SK-MEL-5 (cell line): ENCODE results near the gene FOXO1. TPM values are rescaled to one million over a fixed set of nuclear protein-coding genes. Genes with fewer than 3 reads are reported as not detected.

ENCODE experiments used
- DNase-seq: peaks from one replicate; pipeline ENCODE4 v3.0.0-alpha.2; 2016; ENCODE audit warnings: low read depth, low spot score
- in situ Hi-C: cut with HindIII; loops from 2 replicates; pipeline ENCODE4 v1.10.0; 2016; ENCODE audit warnings: low sequenced_read_pairs, high pct_unique_total_duplicates, low pct_unique_long_range_greater_than_20kb
- total RNA-seq: library from RNA; depleted of rRNA; stranded (reverse); fragments of >200 nt; shearing (Covaris generic); gene quantifications from 2 replicates; pipeline ENCODE4 v1.2.3, GENCODE V29; 2014

FOXO1 gene
- total RNA-seq, 1 experiment from 2014 or later = 5.0 TPM

GRCh38 chr13:40571338-40571963, 95.0 kb downstream of the FOXO1 start:
- no peak for DNase-seq
- in situ Hi-C loops = no loop called here

GRCh38 chr13:40570930-40571329, 95.5 kb downstream of the FOXO1 start:
- in situ Hi-C loops = no loop called here
- DNase-seq = no peak

GRCh38 chr13:40569024-40569350, 97.5 kb downstream of the FOXO1 start:
- in situ Hi-C loops = no loop called here
- DNase-seq = no peak

GRCh38 chr13:40568246-40569023, 98.0 kb downstream of the FOXO1 start:
- in situ Hi-C loops = no loop called here
- DNase-seq = no peak

GRCh38 chr13:40566811-40567210, 99.6 kb downstream of the FOXO1 start:
- in situ Hi-C loops = no loop called here
- no peak for DNase-seq

- DNase-seq = no peak
- in situ Hi-C loops = no loop called here
These were observed 100.9 kb downstream of the FOXO1 start for GRCh38 chr13:40565282-40566148.

GRCh38 chr13:40564342-40565001, 102.0 kb downstream of the FOXO1 start:
- in situ Hi-C loops = no loop called here
- no peak for DNase-seq

- in situ Hi-C loops = no loop called here
- DNase-seq = no peak
These were observed 102.9 kb downstream of the FOXO1 start for GRCh38 chr13:40563350-40564125.

GRCh38 chr13:40562975-40563349, 103.5 kb downstream of the FOXO1 start:
- DNase-seq = no peak
- in situ Hi-C loops = no loop called here

- in situ Hi-C loops = no loop called here
- no peak for DNase-seq
These were observed 106.5 kb downstream of the FOXO1 start for GRCh38 chr13:40559915-40560314.

- no peak for DNase-seq
- in situ Hi-C loops = no loop called here
These were observed 107.8 kb downstream of the FOXO1 start for GRCh38 chr13:40558656-40559055.

GRCh38 chr13:40556453-40556852, 110.0 kb downstream of the FOXO1 start:
- no peak for DNase-seq
- in situ Hi-C loops = no loop called here

- in situ Hi-C loops = no loop called here
- DNase-seq = no peak
These were observed 113.1 kb downstream of the FOXO1 start for GRCh38 chr13:40553356-40553755.

GRCh38 chr13:40552895-40553294, 113.5 kb downstream of the FOXO1 start:
- in situ Hi-C loops = no loop called here
- no peak for DNase-seq

GRCh38 chr13:40550130-40550529, 116.3 kb downstream of the FOXO1 start:
- in situ Hi-C loops = no loop called here
- no peak for DNase-seq

- no peak for DNase-seq
These were observed 116.8 kb downstream of the FOXO1 start for GRCh38 chr13:40549500-40550094.

More at GRCh38 chr13:40549500-40550094, 116.8 kb downstream of the FOXO1 start:
- in situ Hi-C loops = no loop called here
